22Rv1 (cell line): ENCODE measurements around the gene MYCBPAP.

ENCODE experiments used
- CTCF ChIP-seq: fragments of 450-650 bp; IDR thresholded peaks from 2 replicates; pipeline ENCODE4 v1.5.1; 2017; ENCODE audit warnings: mild to moderate bottlenecking
- ZFX ChIP-seq: fragments of 450-650 bp; IDR thresholded peaks from 2 replicates; pipeline ENCODE4 v1.6.1; 2017; ENCODE audit warnings: antibody characterized with exemption, borderline replicate concordance

- no peak for TF ChIP-seq CTCF
- no peak for TF ChIP-seq ZFX
Measured at GRCh38 chr17:50491505-50491904, 16.7 kb upstream of the MYCBPAP start.
